IMR-90 (cell line): ENCODE results near the gene EVI5. TPM values are rescaled to one million over a fixed set of nuclear protein-coding genes. Genes with fewer than 3 reads are reported as not detected.

Experiments
- ATAC-seq: fragments of 200-7000 bp; cut with Tn5 transposase; 2 replicates; pipeline ENCODE4 v1.9.1; 2020; ENCODE audit warnings: low read depth, mild to moderate bottlenecking, moderate library complexity
- BruUV-seq: library from RNA; stranded (reverse); fragments of 400-500 nt; replicated peaks from 2 replicates; lab custom pipeline; 2021; lab: Mats Ljungman, UMichigan
- CTCF ChIA-PET: fragments of 300-600 bp; formaldehyde crosslinking; extraction: SDS; loops from one replicate; lab custom pipeline; 2021; ENCODE audit warnings: antibody characterized with exemption; lab: Yijun Ruan, JAX
- POLR2A ChIA-PET: fragments of 300-600 bp; sonication (Branson Sonifier 250); formaldehyde crosslinking; loops from one replicate; lab custom pipeline; 2022; ENCODE audit warnings: antibody characterized with exemption; ENCODE audit not compliant: unreplicated experiment; lab: Charles Lee
- DNase-seq: peaks from one replicate; pipeline ENCODE4 v3.0.0; 2013
- H2AFZ ChIP-seq: replicated peaks from 2 replicates; pipeline ENCODE3; 2013; ENCODE audit warnings: low read length, mild to moderate bottlenecking; ENCODE audit not compliant: poor library complexity
- H2AK5ac ChIP-seq: 2 replicates; pipeline ENCODE4 v1.6.1; 2013; ENCODE audit warnings: low read depth, low read length, inconsistent platforms
- H2AK9ac ChIP-seq: replicated peaks from 2 replicates; pipeline ENCODE3; 2013; ENCODE audit warnings: mild to moderate bottlenecking, low read depth, low read length, moderate library complexity; ENCODE audit not compliant: poor library complexity
- H2BK120ac ChIP-seq: 2 replicates; pipeline ENCODE4 v1.6.1; 2013; ENCODE audit warnings: low read depth, low read length, inconsistent platforms
- H2BK15ac ChIP-seq: 3 replicates; pipeline ENCODE4 v1.6.1; 2013; ENCODE audit warnings: low read depth, low read length, inconsistent platforms
- H2BK20ac ChIP-seq: 2 replicates; pipeline ENCODE4 v1.6.1; 2013; ENCODE audit warnings: low read depth, mild to moderate bottlenecking, inconsistent platforms, low read length, moderate library complexity
- H2BK5ac ChIP-seq: 2 replicates; pipeline ENCODE4 v1.6.1; 2013; ENCODE audit warnings: mild to moderate bottlenecking, low read depth, low read length, inconsistent platforms; ENCODE audit not compliant: poor library complexity, severe bottlenecking
- H3K14ac ChIP-seq: replicated peaks from 2 replicates; pipeline ENCODE4 v1.6.1; 2013; ENCODE audit warnings: low read depth, low read length, inconsistent platforms
- H3K18ac ChIP-seq: 2 replicates; pipeline ENCODE4 v1.6.1; 2013; ENCODE audit warnings: low read depth, low read length, control low read depth
- H3K23ac ChIP-seq: 2 replicates; pipeline ENCODE4 v1.6.1; 2013; ENCODE audit warnings: low read depth, low read length, inconsistent platforms
- H3K27ac ChIP-seq: 2 replicates; pipeline ENCODE4 v1.5.1; 2013; ENCODE audit warnings: mild to moderate bottlenecking, control low read depth, low read length; ENCODE audit not compliant: insufficient read depth
- H3K27me3 ChIP-seq: 2 replicates; pipeline ENCODE4 v1.6.1; 2013; ENCODE audit warnings: low read length; ENCODE audit not compliant: control insufficient read depth, insufficient read depth
- H3K36me3 ChIP-seq: 2 replicates; pipeline ENCODE4 v1.6.1; 2013; ENCODE audit warnings: low read length, mixed read lengths; ENCODE audit not compliant: control insufficient read depth, insufficient read depth
- H3K4ac ChIP-seq: 2 replicates; pipeline ENCODE4 v1.6.1; 2013; ENCODE audit warnings: low read depth, low read length, inconsistent platforms
- H3K4me1 ChIP-seq: 2 replicates; pipeline ENCODE4 v1.6.1; 2013; ENCODE audit warnings: low read length, mixed read lengths; ENCODE audit not compliant: control insufficient read depth, insufficient read depth
- H3K4me2 ChIP-seq: 2 replicates; pipeline ENCODE4 v1.6.1; 2013; ENCODE audit warnings: low read depth, mild to moderate bottlenecking, control low read depth, low read length, moderate library complexity
- H3K4me3 ChIP-seq: 2 replicates; pipeline ENCODE4 v1.5.1; 2013; ENCODE audit warnings: low read depth, mild to moderate bottlenecking, control low read depth, low read length, moderate library complexity; ENCODE audit not compliant: insufficient read depth
- H3K56ac ChIP-seq: 2 replicates; pipeline ENCODE4 v1.6.1; 2013; ENCODE audit warnings: low read length, inconsistent platforms; ENCODE audit not compliant: insufficient read depth; ENCODE audit errors: extremely low read depth
- H3K79me1 ChIP-seq, 2 experiments: 2 replicates each; pipeline ENCODE4 v1.6.1; 2013; ENCODE audit warnings: low read length in 2 of 2, inconsistent platforms in 1 of 2, low read depth in 1 of 2
- H3K9ac ChIP-seq: 2 replicates; pipeline ENCODE4 v1.6.1; 2013; ENCODE audit warnings: low read depth, low read length, control low read depth
- H3K9me1 ChIP-seq: 2 replicates; pipeline ENCODE4 v1.6.1; 2013; ENCODE audit warnings: low read length, inconsistent platforms; ENCODE audit not compliant: insufficient read depth
- H3K9me3 ChIP-seq: 2 replicates; pipeline ENCODE4 v1.6.1; 2013; ENCODE audit warnings: low read length; ENCODE audit not compliant: control insufficient read depth, insufficient read depth
- H4K20me1 ChIP-seq: 2 replicates; pipeline ENCODE4 v1.6.1; 2013; ENCODE audit warnings: low read length, inconsistent platforms; ENCODE audit not compliant: insufficient read depth
- H4K5ac ChIP-seq: 2 replicates; pipeline ENCODE4 v1.6.1; 2013; ENCODE audit warnings: mild to moderate bottlenecking, low read depth, low read length, control low read depth
- H4K8ac ChIP-seq, 2 experiments: 2 replicates each; pipeline ENCODE4 v1.6.1; 2013; ENCODE audit warnings: low read depth in 2 of 2, low read length in 2 of 2, control low read depth in 1 of 2, inconsistent platforms in 1 of 2
- H4K91ac ChIP-seq: 2 replicates; pipeline ENCODE4 v1.6.1; 2013; ENCODE audit warnings: low read depth, low read length, inconsistent platforms; ENCODE audit not compliant: insufficient read depth
- CEBPB ChIP-seq: IDR thresholded peaks from 2 replicates; pipeline ENCODE4 v1.6.1; 2012; ENCODE audit warnings: low read depth, low read length, improper control_type of control experiment
- MAFK ChIP-seq: IDR thresholded peaks from 2 replicates; pipeline ENCODE4 v1.6.1; 2012; ENCODE audit warnings: low read depth, low read length, improper control_type of control experiment
- WGBS, 2 experiments: methylation state at CpG; one replicate each; pipeline versions ENCODE4 v1.1.5 to v1.1.7; 2013; ENCODE audit warnings: missing lambda C conversion rate in 2 of 2; ENCODE audit not compliant: insufficient read length in 1 of 2; ENCODE audit errors: extremely low coverage in 2 of 2; 5-methylcytosine and 5-hydroxymethylcytosine counted together
- dilution Hi-C: fragments of 300-500 bp; cut with HindIII; formaldehyde crosslinking; loops from one replicate; pipeline ENCODE4 v1.14.3; 2018; ENCODE audit warnings: low sequenced_read_pairs; ENCODE audit not compliant: unreplicated experiment
- in situ Hi-C: fragments of 300-500 bp; cut with MboI; formaldehyde crosslinking; loops from 3 replicates; pipeline ENCODE4 v1.14.3; 2019; ENCODE audit warnings: low sequenced_read_pairs, inconsistent platforms, mixed read lengths
- intact Hi-C: fragments of 100-400 bp; cut with micrococcal nuclease; formaldehyde crosslinking; loops from 2 replicates; pipeline ENCODE4 v1.10.0; 2022
- polyA plus RNA-seq, 3 experiments: library from polyadenylated mRNA; depleted of rRNA; stranded (reverse); fragments of >200 nt; gene quantifications; 2 replicates each; pipeline ENCODE4 v1.2.3, GENCODE V29; 2012; ENCODE audit warnings: low replicate concordance in 1 of 3
- total RNA-seq: library from RNA; depleted of rRNA; stranded (reverse); fragments of >200 nt; gene quantifications from 2 replicates; pipeline ENCODE4 v1.2.3, GENCODE V29; 2012

The EVI5 gene
- total and polyA plus RNA-seq, 2 of the 4 experiments (the other 2 are of a cell fraction): 13.9 to 26.9 TPM

DNA sequence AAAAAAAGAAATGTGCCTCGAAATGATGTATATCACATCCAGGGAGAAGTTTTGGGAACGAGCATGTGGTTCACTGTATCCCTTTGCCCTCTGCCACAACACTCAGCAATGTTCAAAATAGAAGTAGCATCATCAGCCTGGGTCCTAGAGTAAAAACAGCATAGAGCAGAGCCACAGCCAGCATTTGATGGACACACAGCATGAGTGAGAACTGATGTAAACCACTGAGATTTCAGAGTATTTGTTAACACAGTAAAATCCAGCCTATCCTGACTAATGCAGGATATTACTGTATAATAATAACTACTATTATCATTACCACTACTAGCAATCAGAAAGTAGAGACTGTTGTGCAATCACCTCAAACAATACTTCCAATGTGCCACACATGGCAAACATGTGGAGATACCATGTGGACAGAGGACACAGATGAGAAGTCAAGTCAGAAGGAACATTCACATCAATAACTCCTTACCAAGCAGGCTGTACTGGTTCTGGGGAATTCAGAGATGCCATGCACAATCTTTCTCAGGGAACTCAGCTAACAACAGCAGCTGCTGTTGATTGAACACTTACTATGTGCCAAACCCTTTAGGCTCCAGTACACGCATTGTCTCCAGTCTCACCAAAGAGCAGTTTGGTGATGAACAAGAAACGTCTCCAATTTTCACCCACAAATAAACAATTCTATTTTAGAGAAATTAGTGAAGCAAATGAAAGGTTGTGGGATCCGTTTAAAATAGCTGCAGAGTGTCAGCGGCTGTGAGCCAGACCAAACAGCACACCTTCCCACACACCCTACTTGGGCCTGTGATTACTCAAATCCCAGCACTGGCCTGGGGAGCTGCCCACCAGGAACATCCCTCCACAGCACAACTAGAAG, 281.6 kb downstream of the EVI5 start:
- Histone ChIP-seq H2AK5ac (no peak overlapping the region), H3K9me3 (no peaks in the 10 kb centered on the region), H3K4me2 (no peak overlapping the region), H2BK15ac (no peak overlapping the region), H2AK9ac (no peak overlapping the region), H3K4me1 (no peaks in the 10 kb centered on the region), H3K56ac (no peak overlapping the region), H3K4ac (no peak overlapping the region), H2BK20ac (no peak overlapping the region), H3K27ac (no peak overlapping the region), H3K9ac (no peak overlapping the region), H3K27me3 (no peaks in the 10 kb centered on the region), H2BK120ac (no peak overlapping the region), H3K23ac (no peak overlapping the region), H3K79me1 (no peaks in the 10 kb centered on the region), H2AFZ (no peak overlapping the region), H3K14ac (no peak overlapping the region), H4K20me1 (no peaks in the 10 kb centered on the region), H3K9me1 (0 out of 2 replicates have a peak, but pooled peaks cover 9% of the 10 kb centered on the region), H4K5ac (no peak overlapping the region), H4K91ac (no peak overlapping the region), H4K8ac (no peak overlapping the region), H3K18ac (no peak overlapping the region), H3K4me3 (no peak overlapping the region), H3K36me3 (no peaks in the 10 kb centered on the region), H2BK5ac (no peak overlapping the region)
- CTCF ChIA-PET: interaction anchor here (1.0 kb wide), 1 partner anchor 9 kb away, joined by 3 read pairs; no protein-coding TSS in a partner anchor
- no peak for DNase-seq
- TF ChIP-seq CEBPB (peak; percentile 87), MAFK (no peak)
- POLR2A ChIA-PET: interaction anchor here (0.6 kb wide), 1 partner anchor 78 kb away, joined by 4 read pairs; no protein-coding TSS in a partner anchor
- in situ Hi-C loops: no loop called here
- dilution Hi-C loops: no loop called here
- no CpG with 5 or more reads among the region's 6 CpGs for WGBS, 2 experiments
- no TSS peak for BruUV-seq
- ATAC-seq: no peak
- intact Hi-C loops: no loop called here
